HEK293 (cell line): ENCODE results near the gene C13orf42.

Experiments
- CTCF ChIA-PET: fragments of 350-600 bp; formaldehyde crosslinking; extraction: SDS; loops from one replicate; lab custom pipeline; 2021; ENCODE audit warnings: antibody characterized with exemption; lab: Yijun Ruan, JAX
- POLR2A ChIA-PET: fragments of 300-600 bp; formaldehyde crosslinking; extraction: SDS; loops from one replicate; lab custom pipeline; 2020; ENCODE audit warnings: antibody characterized with exemption, inconsistent platforms; lab: Yijun Ruan, JAX
- H3K27ac ChIP-seq: fragments of 200-500 bp; sonication (Bioruptor generic); 2 replicates; pipeline ENCODE4 v1.5.1; 2014; ENCODE audit warnings: low read depth, low read length, control low read depth, inconsistent platforms; ENCODE audit errors: extremely low read depth
- H3K36me3 ChIP-seq, 2 experiments: fragments of 200-500 bp in 1 of 2; sonication (Bioruptor generic) in 1 of 2; 1 replicate in 1 of 2; 2 replicates in 1 of 2; pipeline ENCODE4 v1.5.1; 2014 to 2017; ENCODE audit warnings: inconsistent platforms in 2 of 2, low read length in 2 of 2; ENCODE audit not compliant: control insufficient read depth in 2 of 2, insufficient read depth in 1 of 2
- H3K4me1 ChIP-seq: fragments of 200-500 bp; sonication (Bioruptor generic); 2 replicates; pipeline ENCODE4 v1.5.1; 2014; ENCODE audit warnings: mild to moderate bottlenecking, low read length, inconsistent platforms; ENCODE audit not compliant: control insufficient read depth, insufficient read depth
- H3K4me3 ChIP-seq: 2 replicates; pipeline ENCODE4 v1.5.1; 2011; ENCODE audit warnings: low read depth, mild to moderate bottlenecking, control low read depth, low read length, moderate library complexity
- H3K9me3 ChIP-seq: fragments of 200-500 bp; sonication (Bioruptor generic); 2 replicates; pipeline ENCODE4 v1.5.1; 2014; ENCODE audit warnings: low read depth, low read length, inconsistent platforms; ENCODE audit not compliant: control insufficient read depth, insufficient read depth
- GLI2 ChIP-seq: fragments of 450-650 bp; formaldehyde crosslinking; IDR thresholded peaks from 2 replicates; pipeline ENCODE4; 2017; ENCODE audit warnings: missing biosample characterization, missing genetic modification characterization, low read depth, borderline replicate concordance
- HOXC10 ChIP-seq: sonication (generic); formaldehyde crosslinking; IDR thresholded peaks from 2 replicates; pipeline ENCODE4 v1.8.1; 2023; ENCODE audit warnings: mild to moderate bottlenecking, missing genetic modification reagents
- OSR2 ChIP-seq: fragments of 450-650 bp; formaldehyde crosslinking; IDR thresholded peaks from 2 replicates; pipeline ENCODE4 v1.5.1; 2016; ENCODE audit warnings: missing biosample characterization, missing genetic modification characterization
- REPIN1 ChIP-seq: fragments of 450-650 bp; formaldehyde crosslinking; IDR thresholded peaks from 2 replicates; pipeline ENCODE4 v1.5.1; 2017; ENCODE audit warnings: missing biosample characterization, missing genetic modification characterization, low read depth
- ZBTB20 ChIP-seq: fragments of 450-650 bp; formaldehyde crosslinking; IDR thresholded peaks from 2 replicates; pipeline ENCODE4 v1.5.1; 2016; ENCODE audit warnings: missing biosample characterization, missing genetic modification characterization
- ZFP37 ChIP-seq: fragments of 450-650 bp; formaldehyde crosslinking; IDR thresholded peaks from 2 replicates; pipeline ENCODE4 v1.5.1; 2016; ENCODE audit warnings: missing biosample characterization, missing genetic modification characterization
- ZNF132 ChIP-seq: fragments of 450-650 bp; formaldehyde crosslinking; IDR thresholded peaks from 2 replicates; pipeline ENCODE4 v1.5.1; 2017; ENCODE audit warnings: missing biosample characterization, missing genetic modification characterization, borderline replicate concordance
- ZNF140 ChIP-seq: fragments of 450-650 bp; formaldehyde crosslinking; IDR thresholded peaks from 2 replicates; pipeline ENCODE4 v1.5.1; 2016; ENCODE audit warnings: missing biosample characterization, missing genetic modification characterization
- ZNF157 ChIP-seq: fragments of 450-650 bp; formaldehyde crosslinking; IDR thresholded peaks from 2 replicates; pipeline ENCODE4 v1.5.1; 2016; ENCODE audit warnings: missing biosample characterization, missing genetic modification characterization
- ZNF23 ChIP-seq: fragments of 450-650 bp; formaldehyde crosslinking; IDR thresholded peaks from 2 replicates; pipeline ENCODE4 v1.5.1; 2016; ENCODE audit warnings: missing biosample characterization, missing genetic modification characterization, borderline replicate concordance
- ZNF24 ChIP-seq: fragments of 450-650 bp; formaldehyde crosslinking; IDR thresholded peaks from 2 replicates; pipeline ENCODE4 v1.5.1; 2016; ENCODE audit warnings: missing biosample characterization, missing genetic modification characterization
- ZNF398 ChIP-seq: fragments of 450-650 bp; formaldehyde crosslinking; IDR thresholded peaks from 2 replicates; pipeline ENCODE4 v1.5.1; 2017; ENCODE audit warnings: missing biosample characterization, missing genetic modification characterization
- ZNF549 ChIP-seq: fragments of 450-650 bp; IDR thresholded peaks from 2 replicates; pipeline ENCODE4 v1.5.1; 2018; ENCODE audit warnings: missing biosample characterization, missing genetic modification characterization, mild to moderate bottlenecking, inconsistent platforms, moderate library complexity
- ZNF623 ChIP-seq: fragments of 450-650 bp; formaldehyde crosslinking; IDR thresholded peaks from 2 replicates; pipeline ENCODE4 v1.5.1; 2016; ENCODE audit warnings: missing biosample characterization, missing genetic modification characterization
- ZNF658 ChIP-seq: fragments of 450-650 bp; formaldehyde crosslinking; IDR thresholded peaks from 2 replicates; pipeline ENCODE4; 2016; ENCODE audit warnings: missing biosample characterization, missing genetic modification characterization
- ZNF664 ChIP-seq: fragments of 450-650 bp; formaldehyde crosslinking; IDR thresholded peaks from 2 replicates; pipeline ENCODE4 v1.5.1; 2016; ENCODE audit warnings: missing biosample characterization, missing genetic modification characterization
- ZNF76 ChIP-seq: fragments of 450-650 bp; formaldehyde crosslinking; IDR thresholded peaks from 2 replicates; pipeline ENCODE4; 2016; ENCODE audit warnings: low read depth, missing biosample characterization, missing genetic modification characterization, borderline replicate concordance
- ZNF768 ChIP-seq: fragments of 450-650 bp; formaldehyde crosslinking; IDR thresholded peaks from 2 replicates; pipeline ENCODE4 v1.5.1; 2018; ENCODE audit warnings: missing biosample characterization, mild to moderate bottlenecking, missing genetic modification characterization
- ZNF791 ChIP-seq: fragments of 450-650 bp; formaldehyde crosslinking; IDR thresholded peaks from 2 replicates; pipeline ENCODE4 v1.5.1; 2016; ENCODE audit warnings: missing biosample characterization, missing genetic modification characterization
- ZNF830 ChIP-seq: fragments of 450-650 bp; IDR thresholded peaks from 2 replicates; pipeline ENCODE4 v1.5.0; 2018; ENCODE audit warnings: missing biosample characterization, missing genetic modification characterization, low read depth, mild to moderate bottlenecking, moderate library complexity
- TF ChIP-seq, protein P1 (sequence below): IDR thresholded peaks from 2 replicates; pipeline ENCODE4 v1.6.1; 2011; ENCODE audit warnings: mild to moderate bottlenecking, low read depth, low read length, borderline replicate concordance
- TF ChIP-seq, protein P2 (sequence below): fragments of 450-650 bp; formaldehyde crosslinking; IDR thresholded peaks from 2 replicates; pipeline ENCODE4 v1.5.1; 2017; ENCODE audit warnings: missing biosample characterization, missing genetic modification characterization
- TF ChIP-seq, protein P3 (sequence below): fragments of 450-650 bp; formaldehyde crosslinking; IDR thresholded peaks from 2 replicates; pipeline ENCODE4 v1.5.1; 2017; ENCODE audit warnings: missing biosample characterization, missing genetic modification characterization
- TF ChIP-seq, protein P4 (sequence below): fragments of 450-650 bp; formaldehyde crosslinking; IDR thresholded peaks from 2 replicates; pipeline ENCODE4 v1.5.1; 2016; ENCODE audit warnings: missing biosample characterization, missing genetic modification characterization

Gene C13orf42

DNA sequence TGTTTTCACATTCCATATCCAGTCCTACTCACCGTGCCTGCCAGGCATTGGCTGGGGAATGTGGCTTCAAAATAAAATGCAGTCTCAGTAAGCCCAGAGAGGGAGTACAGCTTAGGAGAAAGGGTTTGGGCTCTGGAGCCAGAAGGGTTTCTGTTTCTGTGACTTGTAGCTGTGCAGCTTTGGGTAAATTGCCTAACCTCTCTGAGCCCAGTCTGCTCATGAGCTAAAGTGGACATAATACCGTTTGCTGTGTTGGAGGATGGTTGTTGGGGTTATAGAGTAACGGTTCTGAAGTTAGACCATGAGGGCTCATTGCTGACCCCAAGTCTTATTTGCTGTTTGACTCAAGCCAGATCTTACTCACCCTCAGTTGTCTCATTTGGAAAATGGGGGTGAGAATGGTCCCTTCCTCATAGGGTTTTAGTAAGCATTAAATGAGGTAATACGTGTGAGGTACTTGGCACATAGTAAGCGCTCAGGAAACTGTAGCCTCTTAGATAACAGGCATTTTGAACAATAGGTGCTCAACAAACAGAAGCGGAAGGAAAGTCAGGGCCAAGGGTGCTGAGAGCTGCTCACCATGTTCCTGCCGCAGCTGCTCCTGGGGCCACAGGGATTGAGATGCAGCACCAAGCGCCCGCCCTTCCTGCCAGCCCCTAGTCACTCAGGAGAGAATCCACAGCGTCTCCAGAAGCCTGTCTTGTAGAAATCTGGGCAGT lies 45.5 kb downstream of the C13orf42 start:
- H3K36me3 ChIP-seq = no peaks in the 10 kb centered on the region
- no peaks in the 10 kb centered on the region for H3K9me3 ChIP-seq
- TF ChIP-seq ZNF132 (tag by site-specific recombination) = no peak
- TF ChIP-seq ZNF768 = 0 out of 2 replicates have a peak, but pooled peaks have one; percentile 46
- no peak for TF ChIP-seq ZBTB20 (tag by site-specific recombination)
- peak; percentile 80 for TF ChIP-seq ZNF664 (tag by site-specific recombination)
- H3K27ac ChIP-seq = no peak overlapping the region
- CTCF ChIA-PET = no interaction called here
- H3K4me3 ChIP-seq = no peak overlapping the region
- POLR2A ChIA-PET = no interaction called here
- H3K4me1 ChIP-seq = no peaks in the 10 kb centered on the region

DNA sequence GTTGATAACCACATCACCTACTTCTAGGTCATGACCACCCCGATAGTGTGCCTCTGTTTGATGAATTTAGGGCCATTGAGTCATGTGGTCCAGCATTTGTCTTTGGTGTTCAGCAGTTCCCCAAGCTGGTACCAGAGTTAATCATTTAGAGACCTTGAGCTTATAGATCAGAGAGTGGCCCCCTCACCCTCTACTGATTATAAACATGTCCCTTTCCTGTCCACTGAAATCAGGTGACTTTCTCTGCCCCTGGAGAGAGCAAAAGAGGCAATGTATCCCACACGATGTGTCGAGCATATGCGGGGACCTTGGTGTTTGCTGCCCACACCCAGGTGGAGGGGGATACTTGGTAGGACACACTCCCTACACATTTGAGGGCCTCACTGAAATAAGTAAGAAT lies 46.3 kb downstream of the C13orf42 start:
- H3K4me1 ChIP-seq = no peaks in the 10 kb centered on the region
- H3K9me3 ChIP-seq = no peaks in the 10 kb centered on the region
- no peaks in the 10 kb centered on the region for H3K36me3 ChIP-seq
- no peak overlapping the region for H3K27ac ChIP-seq
- TF ChIP-seq ZNF830 (tag by site-specific recombination) (no peak), OSR2 (tag by site-specific recombination) (no peak), REPIN1 (tag by site-specific recombination) (no peak), ZNF791 (tag by site-specific recombination) (no peak), ZNF398 (tag by site-specific recombination) (no peak), GLI2 (tag by site-specific recombination) (no peak), ZNF658 (tag by site-specific recombination) (no peak), ZNF140 (tag by site-specific recombination) (no peak), ZNF157 (tag by site-specific recombination) (no peak), ZNF23 (tag by site-specific recombination) (no peak), ZFP37 (no peak), ZNF24 (tag by site-specific recombination) (no peak), ZNF549 (tag by site-specific recombination) (no peak), ZNF76 (tag by site-specific recombination) (no peak), ZNF623 (tag by site-specific recombination) (no peak), HOXC10 (CRISPR knock-in tag) (no peak)
- TF ChIP-seq, protein P1, sequence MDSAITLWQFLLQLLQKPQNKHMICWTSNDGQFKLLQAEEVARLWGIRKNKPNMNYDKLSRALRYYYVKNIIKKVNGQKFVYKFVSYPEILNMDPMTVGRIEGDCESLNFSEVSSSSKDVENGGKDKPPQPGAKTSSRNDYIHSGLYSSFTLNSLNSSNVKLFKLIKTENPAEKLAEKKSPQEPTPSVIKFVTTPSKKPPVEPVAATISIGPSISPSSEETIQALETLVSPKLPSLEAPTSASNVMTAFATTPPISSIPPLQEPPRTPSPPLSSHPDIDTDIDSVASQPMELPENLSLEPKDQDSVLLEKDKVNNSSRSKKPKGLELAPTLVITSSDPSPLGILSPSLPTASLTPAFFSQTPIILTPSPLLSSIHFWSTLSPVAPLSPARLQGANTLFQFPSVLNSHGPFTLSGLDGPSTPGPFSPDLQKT = no peak
- TF ChIP-seq, protein P2, sequence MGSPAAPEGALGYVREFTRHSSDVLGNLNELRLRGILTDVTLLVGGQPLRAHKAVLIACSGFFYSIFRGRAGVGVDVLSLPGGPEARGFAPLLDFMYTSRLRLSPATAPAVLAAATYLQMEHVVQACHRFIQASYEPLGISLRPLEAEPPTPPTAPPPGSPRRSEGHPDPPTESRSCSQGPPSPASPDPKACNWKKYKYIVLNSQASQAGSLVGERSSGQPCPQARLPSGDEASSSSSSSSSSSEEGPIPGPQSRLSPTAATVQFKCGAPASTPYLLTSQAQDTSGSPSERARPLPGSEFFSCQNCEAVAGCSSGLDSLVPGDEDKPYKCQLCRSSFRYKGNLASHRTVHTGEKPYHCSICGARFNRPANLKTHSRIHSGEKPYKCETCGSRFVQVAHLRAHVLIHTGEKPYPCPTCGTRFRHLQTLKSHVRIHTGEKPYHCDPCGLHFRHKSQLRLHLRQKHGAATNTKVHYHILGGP (tag by site-specific recombination) = no peak
- TF ChIP-seq, protein P3, sequence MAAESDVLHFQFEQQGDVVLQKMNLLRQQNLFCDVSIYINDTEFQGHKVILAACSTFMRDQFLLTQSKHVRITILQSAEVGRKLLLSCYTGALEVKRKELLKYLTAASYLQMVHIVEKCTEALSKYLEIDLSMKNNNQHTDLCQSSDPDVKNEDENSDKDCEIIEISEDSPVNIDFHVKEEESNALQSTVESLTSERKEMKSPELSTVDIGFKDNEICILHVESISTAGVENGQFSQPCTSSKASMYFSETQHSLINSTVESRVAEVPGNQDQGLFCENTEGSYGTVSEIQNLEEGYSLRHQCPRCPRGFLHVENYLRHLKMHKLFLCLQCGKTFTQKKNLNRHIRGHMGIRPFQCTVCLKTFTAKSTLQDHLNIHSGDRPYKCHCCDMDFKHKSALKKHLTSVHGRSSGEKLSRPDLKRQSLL (tag by site-specific recombination) = no peak
- TF ChIP-seq, protein P4, sequence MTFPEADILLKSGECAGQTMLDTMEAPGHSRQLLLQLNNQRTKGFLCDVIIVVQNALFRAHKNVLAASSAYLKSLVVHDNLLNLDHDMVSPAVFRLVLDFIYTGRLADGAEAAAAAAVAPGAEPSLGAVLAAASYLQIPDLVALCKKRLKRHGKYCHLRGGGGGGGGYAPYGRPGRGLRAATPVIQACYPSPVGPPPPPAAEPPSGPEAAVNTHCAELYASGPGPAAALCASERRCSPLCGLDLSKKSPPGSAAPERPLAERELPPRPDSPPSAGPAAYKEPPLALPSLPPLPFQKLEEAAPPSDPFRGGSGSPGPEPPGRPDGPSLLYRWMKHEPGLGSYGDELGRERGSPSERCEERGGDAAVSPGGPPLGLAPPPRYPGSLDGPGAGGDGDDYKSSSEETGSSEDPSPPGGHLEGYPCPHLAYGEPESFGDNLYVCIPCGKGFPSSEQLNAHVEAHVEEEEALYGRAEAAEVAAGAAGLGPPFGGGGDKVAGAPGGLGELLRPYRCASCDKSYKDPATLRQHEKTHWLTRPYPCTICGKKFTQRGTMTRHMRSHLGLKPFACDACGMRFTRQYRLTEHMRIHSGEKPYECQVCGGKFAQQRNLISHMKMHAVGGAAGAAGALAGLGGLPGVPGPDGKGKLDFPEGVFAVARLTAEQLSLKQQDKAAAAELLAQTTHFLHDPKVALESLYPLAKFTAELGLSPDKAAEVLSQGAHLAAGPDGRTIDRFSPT (tag by site-specific recombination) = no peak
- ChIA-PET POLR2A (no interaction called here), CTCF (no interaction called here)
- no peak overlapping the region for H3K4me3 ChIP-seq
